Stimulated activated CD8-positive, alpha-beta memory T cell treated with anti-CD3 and anti-CD28 coated beads, Interleukin-15, amount 100 ng/mL, for 1 hour (primary cell): Measurements from ENCODE around the gene CDKN1A.
"Not testable (repeated sequence)": the region's sequence is repeated elsewhere in the genome, so short reads cannot be mapped to it uniquely, and the experiment has no call there.

Experiments used
- DNase-seq: peaks from one replicate; pipeline ENCODE4 v3.0.0-alpha.2; 2020; ENCODE audit warnings: low read depth

The CDKN1A gene

DNA sequence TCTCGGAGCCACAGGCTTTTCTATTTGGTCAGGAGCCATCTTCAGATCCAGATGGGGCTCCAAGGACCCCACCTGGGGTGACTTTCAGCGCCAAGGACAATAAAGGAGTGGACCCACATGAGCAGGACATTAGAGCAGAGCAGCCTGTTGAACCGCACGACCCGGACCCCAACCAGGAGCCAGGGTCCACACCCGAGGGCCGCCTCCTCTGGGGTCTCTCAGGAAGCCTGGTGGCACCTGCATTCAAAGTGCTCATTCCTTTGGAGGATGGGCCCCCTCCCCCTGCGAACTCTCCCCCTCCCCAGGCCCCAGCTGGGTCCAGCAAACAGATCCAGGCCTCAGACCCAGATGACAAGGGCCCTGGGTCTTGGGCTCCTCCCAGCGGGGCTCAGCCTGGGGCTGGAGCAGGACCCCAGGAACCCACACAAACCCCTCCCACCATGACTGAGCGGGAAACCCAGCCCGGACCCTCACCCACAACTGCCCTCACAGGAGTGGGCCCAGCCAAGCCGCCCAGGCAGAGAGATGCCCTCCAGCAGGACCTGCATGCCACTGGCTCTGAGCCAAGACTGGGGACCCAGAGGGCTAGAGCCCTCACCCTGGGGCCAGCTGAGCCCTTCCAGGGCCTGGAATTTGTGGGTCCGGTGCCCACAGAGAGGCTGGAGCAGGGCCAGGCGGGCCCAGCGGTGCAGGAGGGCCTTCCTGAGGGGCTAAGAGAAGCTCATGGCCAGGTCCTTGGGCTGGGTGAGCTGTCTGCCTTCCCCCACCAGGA, 43.0 kb downstream of the CDKN1A start:
- no peak for DNase-seq

DNA sequence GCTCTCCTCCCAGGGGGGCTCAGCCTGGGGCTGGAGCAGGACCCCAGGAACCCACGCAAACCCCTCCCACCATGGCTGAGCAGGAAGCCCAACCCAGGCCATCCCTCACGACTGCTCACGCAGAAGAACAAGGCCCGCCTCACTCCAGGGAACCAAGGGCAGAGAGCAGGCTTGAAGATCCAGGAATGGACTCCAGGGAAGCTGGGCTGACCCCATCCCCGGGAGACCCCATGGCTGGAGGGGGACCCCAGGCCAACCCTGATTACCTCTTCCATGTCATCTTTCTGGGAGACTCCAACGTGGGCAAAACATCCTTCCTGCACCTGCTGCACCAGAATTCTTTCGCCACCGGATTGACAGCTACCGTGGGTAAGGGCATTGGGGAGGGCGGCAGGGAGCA, 43.9 kb downstream of the CDKN1A start:
- DNase-seq = no peak

DNA sequence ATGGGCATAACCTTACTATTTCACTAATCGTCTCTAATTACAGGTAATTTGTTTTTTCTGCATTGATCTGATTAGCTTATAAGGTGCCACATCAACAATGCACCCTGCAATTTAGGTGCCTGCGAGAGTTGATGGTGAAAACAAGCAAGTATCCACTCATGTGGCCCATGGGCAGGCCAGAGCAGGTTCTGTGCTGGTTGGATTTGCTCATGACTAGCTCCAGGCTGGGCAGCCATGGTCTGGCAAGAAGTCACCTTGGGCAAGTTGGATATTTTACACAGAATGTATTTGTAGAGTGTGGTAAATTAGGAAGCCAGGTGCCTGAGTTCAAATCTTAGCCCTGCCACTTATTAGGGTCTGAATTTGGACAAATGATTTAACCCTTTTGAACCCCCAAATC, 44.4 kb downstream of the CDKN1A start:
- DNase-seq = no peak

DNA sequence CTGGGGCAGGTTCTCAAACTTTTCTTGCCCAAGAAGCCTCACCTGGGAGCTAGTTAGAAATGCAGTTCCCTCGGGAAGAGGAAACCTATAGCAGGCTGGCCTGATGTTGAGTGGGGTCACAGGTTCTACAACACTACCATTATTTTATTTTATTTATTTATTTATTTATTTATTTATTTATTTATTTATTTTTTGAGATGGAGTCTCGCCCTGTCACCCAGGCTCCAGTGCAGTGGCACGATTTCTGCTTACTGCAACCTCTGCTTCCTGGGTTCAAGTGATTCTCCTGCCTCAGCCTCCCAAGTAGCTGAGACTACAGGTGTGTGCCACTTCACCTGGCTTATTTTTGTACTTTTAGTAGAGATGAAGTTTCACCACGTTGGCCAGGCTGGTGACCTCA, 45.5 kb downstream of the CDKN1A start:
- not testable (repeated sequence) for DNase-seq

DNA sequence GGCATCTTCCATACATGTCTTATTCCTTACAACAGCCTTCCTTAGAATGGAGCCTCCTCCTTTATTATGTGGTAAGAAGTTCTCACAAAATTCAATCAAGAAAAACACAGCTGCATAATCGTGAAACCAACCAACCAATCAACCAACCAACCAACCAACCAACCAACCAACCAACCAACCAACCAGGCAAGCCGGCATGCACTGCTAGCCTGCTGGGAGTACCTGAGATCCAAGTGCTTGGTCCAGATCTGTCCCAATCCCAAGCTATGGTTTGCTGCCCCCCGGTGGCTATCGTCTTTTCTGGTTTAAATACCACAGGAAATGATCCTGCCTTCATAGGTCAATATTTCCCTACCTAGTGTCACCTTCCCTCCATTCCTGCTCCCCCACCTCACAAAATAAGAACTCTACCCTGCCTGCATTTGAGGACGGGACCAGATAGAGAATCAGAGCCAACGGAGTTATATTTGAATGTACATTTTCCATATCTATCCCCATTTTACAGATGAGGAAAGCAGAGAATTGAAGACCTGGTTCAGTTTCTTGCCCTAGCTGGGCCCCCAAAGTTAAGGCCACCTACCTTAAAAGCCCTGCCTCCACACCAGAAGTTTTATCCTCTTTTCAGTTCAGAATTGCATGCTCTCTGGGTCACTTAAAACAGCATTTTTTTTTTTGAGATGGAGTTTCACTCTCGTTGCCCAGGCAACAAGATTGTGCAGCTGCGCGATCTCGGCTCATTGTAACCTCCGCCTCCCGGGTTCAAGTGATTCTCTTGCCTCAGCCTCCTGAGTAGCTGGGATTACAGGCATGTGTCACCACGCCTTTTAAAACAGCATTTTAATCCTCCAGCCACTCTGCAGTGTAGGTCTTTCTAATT, 46.2 kb downstream of the CDKN1A start:
- DNase-seq = peak; percentile 18

DNA sequence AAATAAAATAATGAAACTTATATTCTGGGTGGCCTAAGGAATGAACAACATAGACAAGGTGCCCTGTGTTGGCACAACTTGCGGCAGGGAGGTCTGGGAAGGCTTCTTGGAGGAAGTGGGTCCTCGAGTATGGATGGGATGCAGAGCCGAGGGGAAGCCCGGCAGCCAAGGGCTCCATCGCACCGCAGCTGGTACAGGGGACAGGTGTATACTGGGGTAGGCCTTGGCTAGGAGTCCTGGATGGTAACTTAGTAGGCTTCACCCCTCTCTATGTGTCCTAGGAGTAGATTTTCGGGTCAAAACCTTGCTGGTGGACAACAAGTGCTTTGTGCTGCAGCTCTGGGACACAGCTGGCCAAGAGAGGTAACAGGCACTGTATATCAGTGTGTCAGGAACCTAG, 47.1 kb downstream of the CDKN1A start:
- DNase-seq = no peak

DNA sequence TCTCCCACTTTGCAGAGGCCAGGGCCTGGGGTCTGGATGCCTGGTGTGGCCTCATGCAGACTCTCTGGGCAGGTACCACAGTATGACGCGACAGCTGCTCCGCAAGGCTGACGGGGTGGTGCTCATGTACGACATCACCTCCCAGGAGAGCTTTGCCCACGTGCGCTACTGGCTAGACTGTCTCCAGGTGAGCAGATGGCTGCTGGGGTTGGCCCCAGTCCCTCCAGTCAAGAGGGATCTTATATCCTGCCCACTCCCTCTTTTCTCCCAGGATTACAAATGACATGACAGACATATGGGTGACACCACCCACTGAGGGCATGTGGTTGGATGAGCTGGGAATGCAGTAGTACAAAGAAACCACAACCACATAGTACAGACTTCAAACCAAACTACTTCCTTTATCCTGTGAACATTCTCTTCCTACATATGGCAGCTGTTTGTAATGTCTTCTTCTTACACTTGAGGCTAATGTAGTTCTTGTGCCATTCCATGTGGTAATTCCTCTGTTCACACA, 49.0 kb downstream of the CDKN1A start:
- DNase-seq = no peak

DNA sequence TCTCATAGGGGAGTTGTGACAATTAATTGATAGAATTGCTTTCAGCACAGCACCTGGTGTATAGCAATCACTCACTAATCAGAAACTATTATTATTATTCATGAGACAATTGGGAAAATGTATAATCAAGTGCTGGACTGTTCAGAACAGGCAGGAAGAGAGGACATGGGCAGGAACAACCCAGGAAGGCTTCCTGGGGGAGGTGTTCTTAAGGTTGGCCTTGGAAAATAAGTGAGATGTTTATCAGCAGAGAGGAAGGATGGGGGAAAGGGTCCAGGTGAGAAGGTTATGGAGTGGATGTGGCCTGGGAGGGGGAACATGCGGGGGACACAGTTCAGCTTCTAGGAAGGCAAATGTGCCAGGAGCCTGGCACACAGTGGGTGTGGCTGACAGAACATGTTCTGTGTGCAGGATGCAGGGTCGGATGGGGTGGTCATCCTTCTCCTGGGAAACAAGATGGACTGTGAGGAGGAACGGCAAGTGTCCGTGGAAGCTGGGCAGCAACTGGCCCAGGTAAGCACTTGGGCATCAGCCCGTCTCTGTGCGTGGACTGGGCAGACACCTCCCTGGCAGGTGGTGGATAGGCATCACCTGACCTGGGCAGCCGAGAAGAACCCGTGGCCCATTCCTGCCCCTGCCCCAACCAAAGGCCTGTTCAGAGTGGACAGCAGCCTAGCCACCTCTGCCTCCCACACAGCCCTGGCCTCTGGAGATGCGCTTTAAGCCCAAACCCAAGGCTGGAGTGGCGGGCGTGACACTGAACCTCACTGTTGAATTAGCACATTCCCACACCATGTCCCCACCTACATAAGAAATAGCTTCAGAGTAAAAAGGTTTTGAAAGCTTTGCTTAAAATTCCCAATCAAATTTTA, 50.0 kb downstream of the CDKN1A start:
- DNase-seq = no peak

DNA sequence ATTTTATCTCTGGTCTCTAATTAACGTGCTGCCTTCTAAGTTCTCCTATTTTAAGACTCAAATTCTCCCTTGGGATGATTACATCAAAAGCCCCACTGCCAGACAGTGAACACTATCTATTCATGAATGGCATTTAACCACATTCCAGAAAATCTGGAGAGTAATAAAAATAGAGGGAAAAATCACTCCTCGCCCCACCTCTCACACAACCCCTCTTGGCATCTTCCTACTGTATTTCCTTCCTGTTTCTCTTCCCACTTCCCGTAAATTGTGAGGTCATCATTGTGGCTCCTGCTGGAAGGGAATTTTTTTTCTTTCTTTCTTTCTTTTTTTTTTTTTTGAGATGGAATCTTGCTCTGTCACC, 50.6 kb downstream of the CDKN1A start:
- no peak for DNase-seq

DNA sequence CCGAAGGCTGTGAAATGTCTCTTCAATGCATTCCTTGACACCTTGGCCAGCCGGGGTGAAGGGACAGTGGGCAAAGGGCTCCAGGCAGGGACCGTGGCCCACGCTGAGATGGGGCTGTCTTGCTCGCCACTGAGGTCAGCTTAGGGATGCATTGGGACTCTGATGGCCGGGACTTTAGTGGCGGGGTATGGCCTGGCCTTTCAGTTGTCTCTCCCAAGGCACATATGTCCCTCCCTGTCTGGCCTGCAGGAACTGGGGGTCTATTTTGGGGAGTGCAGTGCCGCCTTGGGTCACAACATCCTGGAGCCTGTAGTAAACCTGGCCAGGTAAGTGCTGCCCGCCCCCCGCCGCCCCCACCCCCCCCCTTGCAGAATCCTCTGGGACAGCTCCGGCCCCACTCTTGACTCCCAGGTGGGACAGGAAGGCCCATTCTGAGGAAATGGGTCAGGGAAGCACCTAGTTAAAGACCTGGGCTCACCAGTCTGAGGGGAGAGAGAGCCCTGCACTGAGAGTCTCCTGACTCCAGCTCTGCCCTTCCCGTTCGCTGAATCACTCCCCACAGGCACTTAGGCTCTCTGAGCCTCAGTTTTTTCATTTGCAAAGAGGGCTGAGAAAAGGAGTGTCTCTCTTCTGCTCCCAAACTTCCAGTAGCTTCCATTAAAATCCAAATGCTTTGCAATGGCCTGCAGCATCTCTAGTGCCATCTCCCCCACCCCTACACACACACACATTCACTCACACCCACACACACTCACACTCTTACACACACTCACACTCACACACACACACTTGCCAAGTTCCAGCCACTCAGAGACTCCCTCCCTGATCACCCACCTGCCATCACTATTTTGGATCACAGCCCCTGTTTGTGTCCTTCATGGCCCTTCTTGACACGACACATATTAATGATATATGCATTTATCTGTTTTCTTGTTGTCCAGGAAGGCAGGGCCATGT, 52.2 kb downstream of the CDKN1A start:
- no peak for DNase-seq

DNA sequence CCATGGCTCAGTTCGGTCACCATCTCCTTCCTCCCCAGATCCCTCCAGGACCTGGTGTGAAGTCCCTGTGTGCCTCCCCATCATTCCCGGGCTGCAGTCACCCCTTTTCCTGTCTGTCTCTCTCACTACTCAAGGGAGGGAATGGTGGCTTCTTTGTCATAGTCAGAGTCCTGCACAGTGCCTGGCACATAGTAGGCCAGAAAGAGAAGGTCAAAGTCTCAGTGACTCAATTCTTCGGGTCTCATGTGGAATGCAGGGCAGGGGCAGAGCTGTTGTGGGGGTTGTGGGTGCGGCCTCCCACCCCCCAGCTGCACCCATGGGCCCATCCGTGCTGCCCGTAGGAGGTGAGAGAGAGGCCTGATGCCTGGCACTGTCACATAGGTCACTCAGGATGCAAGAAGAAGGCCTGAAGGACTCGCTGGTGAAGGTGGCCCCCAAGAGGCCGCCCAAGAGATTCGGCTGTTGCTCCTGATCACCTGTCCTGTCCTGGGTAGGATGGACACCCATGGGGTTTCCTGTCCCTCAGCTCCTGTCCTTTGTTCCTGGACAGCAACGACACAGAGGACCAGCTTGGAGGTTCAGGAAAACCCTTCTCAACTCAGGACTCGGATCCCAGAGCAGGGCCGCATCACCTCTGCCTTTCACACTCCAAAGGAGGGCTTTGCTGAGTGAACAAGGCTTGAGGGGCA, 53.3 kb downstream of the CDKN1A start:
- no peak for DNase-seq

DNA sequence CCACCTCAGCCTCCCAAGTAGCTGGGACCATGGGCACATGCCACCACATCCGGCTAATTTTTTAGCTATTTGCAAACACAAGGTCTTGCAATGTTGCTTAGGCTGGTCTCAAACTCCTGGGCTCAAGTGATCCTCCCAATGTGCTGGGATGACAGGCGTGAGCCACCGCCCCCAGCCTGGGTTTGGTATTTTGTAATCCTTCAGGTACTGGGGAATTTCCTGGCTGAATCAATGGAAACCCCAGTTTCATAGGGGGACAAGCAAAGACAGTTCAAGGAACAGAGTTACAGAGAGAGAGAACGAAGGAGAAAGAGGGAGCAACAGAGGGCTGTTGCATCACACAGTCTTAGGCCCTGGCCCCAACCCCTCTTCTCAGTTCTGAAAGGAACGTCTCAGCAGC, 54.8 kb downstream of the CDKN1A start:
- no peak for DNase-seq

DNA sequence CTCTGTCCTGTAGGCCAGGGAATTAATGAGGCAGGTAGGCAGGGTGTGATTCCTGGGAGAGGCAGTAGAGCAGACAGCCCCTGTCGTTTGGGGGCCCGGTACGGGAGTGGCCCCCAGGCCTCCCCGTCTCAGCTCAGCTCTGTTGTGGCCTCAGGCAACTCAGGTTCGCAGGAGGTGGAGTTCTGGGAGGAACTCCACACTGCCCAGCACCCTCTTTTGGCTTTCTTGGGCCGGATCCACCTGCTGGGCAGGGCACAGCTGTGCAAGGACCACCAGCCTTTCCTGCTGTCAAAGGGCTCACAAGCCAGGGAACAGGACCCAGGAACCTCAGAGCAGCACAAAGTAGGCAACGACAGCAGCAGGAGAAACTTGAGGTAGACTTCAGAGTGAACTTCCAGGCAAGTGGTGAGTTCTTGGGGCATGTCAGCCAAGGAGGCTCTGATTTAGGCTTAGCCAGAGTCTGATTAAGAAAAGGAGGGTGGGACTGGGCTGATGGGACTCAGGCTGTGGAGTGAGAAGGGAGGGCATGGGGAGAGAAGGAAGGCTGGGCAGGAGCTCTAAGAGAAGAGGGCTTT, 56.1 kb downstream of the CDKN1A start:
- no peak for DNase-seq

DNA sequence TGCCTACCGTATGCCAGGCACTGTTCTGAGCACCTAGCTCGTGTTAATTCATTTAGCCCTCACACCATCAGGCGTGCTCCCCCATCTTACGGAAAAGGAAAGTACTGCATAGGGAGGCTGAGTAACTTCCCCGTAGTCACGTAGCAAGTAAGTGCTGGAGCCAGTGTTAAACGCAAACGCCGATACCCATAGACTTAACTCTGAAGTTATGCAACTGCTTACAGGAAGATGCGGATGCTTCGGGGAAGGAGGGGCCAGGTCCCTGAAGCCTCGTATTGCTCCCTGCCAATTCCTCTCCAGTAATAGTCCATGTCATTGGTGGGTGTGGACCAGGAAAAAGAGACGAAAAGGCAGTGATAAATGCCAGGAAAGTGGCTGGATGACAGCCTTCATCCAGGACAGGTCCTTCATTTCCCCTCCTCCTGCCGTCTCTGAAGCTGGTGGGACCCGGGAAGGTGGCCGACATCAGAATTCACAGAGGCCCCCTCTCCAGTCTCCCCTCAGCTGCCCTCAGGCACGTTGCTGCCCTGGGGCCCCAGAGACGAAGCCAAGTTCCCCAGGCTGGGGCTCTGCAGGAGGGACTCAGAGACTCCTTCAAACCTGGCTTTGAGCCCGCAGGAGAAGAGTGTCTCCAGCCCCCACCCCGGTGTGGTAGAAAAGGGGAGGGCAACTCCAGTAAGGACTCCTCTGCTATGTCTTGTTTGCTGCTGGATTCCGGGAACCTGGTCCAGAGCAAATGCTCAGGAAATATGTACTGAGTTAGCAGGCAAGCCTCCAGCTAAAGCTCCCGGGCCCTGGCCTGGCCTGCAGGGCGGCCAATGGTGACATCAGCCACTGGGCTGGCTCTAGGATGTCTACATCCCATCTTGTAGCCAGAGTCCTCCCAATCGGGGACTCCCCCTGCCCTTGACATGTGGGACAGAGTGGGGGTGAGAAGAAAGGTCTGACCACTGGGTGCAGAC, 56.9 kb downstream of the CDKN1A start:
- DNase-seq = no peak
